NCI-H526 treated with DMSO at 0.1 percent for 48 hours (cell line): Measurements from ENCODE around the gene METTL24.
"Not testable (repeated sequence)": the region's sequence is repeated elsewhere in the genome, so short reads cannot be mapped to it uniquely, and the experiment has no call there.

Source experiments
- DNase-seq: peaks from one replicate; lab custom pipeline; 2025; lab: John Stamatoyannopoulos, UW

Gene METTL24

DNA sequence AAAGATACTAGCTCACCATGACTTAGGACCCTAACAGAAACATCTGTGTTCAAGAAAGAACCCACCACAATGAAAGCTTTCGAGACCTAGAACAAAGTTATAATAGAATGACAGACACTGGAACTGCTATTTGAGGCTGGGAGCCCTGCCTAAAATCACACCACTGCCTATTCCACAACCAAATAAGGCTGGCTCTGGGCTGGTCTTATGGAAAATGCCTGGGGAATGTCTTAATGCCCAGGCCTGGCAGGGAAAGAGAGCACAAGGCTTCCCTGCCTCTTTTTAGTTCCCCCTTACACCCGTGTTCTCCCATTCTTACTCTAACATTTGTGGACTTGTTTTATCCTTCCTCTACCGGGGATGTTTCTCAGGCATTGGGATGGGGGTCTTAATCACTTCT lies 5.6 kb upstream of the METTL24 start:
- no peak for DNase-seq

DNA sequence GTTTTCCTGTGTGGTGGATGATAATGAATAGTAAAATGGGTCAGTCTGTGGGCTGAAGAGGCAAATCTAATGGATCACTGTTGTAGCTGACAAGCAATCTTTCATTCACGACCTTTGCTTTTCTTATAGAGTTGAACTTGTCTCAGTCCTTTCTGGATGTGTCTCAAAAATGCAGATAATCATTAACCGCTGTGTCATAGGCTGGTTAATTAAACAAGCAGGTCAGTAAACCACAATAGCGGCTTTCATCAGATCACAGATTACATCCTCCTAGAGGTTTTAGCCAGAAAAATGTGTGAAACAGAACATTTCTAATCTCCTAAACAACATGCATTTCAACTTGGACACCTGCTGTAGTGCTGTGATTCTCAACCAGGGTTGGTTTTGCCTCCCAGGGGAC lies 2.5 kb upstream of the METTL24 start:
- DNase-seq: peak; percentile 94

DNA sequence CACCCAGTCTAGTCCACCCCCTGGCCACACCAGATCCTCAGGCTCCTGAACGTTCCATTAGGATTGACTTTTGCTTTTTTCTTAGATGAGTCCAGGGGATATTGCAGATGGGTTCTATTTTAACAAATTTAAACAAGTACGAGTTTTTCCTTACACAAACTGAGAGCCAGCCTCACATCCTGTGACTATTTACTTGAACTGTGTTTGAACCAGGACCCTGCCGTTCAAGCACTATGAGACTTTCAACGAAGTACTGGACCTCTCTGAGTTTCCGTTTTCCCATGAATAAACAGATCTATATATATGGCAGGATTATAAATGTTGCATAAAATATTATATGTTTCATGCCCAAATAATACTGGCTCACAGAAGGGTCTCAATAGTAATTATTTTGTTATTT lies 1.4 kb upstream of the METTL24 start:
- DNase-seq: peak; percentile 76

DNA sequence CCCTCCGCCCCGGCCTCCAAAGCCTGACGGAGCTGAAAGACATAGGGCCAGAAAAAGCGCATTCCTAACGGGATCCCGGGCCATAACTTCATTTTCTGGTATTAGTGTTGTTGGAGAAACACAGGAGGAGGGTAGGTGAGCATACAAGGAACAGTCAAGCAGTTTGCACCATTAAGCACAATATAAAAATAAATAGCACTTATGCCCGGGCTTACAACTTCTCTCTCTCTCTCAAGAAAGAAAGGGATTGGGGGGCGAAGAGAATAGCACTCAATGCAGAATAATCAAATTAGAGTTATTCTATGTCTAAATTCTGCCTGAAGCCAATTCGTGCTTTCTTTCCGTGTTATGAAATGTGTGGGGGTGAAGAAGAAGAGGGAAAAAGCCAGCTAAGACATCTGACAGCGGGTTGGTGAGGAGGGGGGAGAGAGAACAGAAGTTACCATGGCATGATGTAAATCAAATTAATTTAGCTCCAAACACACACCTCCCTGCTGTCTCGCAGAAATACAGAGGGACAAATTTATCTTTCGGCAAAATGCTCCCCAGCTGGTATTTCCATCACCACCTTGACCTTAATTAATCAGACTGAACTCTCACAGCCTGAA lies 508 bp upstream of the METTL24 start:
- DNase-seq: peak; percentile 68

DNA sequence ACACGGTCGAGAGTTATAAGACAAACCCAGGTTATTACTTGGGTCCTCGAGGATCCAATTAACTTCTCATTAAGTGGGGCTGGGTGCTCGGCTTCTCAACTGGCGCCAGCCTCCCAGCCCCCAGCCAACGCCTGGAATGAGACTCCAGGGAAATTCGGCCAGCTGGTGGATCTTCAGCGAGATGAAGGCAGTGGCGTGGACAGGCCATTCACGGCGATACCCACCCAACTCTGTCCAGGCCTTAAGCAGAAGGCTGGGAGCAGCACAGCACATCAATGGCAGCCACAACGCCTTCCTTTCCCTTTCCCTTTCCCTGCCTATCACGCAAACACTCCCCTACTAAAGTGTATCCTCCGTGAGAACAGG lies 868 bp downstream of the METTL24 start:
- peak; percentile 79 for DNase-seq

DNA sequence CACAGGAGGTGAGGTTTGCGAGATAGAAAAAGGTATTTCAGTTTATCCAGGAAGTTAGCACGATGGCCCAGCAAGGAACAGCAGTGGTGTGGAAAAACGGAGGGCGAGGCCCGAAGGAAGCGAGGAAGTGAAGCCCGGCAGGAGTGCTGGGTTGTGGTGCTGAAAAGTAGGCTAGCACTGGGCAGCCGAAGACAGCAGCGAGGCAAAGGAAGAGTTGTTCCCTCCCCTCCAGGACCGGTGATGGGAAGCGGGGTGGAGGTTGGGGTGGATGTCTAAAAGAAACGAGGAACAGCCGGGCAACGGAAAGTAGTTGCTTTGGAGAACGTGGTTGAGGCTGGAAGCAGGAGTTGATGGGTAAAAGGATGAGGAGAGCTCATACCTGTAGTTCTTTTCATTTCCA lies 1.4 kb downstream of the METTL24 start:
- peak; percentile 79 for DNase-seq

DNA sequence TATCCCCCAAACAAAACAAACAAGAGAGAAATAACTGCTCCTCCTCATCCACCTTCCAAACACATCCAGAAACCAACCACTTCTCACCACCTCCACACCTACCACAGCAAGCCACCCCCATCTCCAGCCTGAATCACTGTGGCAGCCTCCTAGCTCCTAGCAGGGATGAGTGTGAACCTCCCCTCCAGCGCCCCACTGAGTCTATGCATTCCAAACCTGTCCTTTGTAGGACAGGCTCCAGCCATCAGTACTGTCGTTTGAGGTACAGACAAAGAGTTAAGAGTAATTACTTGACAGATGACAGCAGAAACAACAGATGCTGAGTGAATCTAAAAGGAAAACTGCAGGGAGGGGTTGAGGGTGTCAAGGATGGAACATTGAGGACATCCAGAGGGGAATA lies 2.4 kb downstream of the METTL24 start:
- peak; percentile 79 for DNase-seq

DNA sequence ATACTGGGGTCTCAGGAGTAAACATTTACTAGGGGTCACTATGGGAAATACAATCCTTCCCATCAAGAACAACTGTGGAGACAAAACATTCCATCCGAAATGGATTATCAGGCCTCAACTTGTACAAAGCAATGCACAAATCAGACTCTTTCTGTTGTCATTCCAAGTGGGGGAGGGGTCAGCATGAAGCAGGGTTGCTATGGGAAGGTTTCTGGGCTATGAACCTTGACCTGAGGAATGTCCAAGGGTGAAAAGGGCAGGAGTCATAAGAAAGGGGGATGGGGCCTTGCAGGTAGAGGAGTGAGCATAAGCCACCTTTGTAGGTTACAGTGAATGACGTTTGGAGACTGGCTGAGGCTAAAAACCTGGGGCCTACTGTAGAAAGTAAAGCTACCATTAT lies 3.1 kb downstream of the METTL24 start:
- peak; percentile 57 for DNase-seq

DNA sequence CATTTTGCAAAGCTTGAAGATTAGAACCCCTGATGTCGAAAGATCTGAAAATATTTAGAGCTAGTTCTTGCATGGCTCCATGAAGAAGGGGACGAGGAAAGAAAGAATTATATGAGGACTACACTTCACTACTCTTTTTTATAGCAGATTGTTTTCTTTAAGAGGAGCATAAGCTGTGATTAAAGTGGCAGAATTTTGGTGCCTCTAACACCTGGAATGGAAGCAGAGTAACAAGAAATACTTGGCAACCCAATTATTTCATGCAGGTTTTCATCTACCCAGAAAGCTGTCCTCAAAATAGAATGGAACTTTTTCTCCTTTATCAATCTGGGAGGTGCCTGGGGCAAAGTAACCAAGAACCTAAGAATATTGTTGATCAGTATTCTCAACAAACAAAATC lies 4.0 kb downstream of the METTL24 start:
- peak; percentile 38 for DNase-seq

DNA sequence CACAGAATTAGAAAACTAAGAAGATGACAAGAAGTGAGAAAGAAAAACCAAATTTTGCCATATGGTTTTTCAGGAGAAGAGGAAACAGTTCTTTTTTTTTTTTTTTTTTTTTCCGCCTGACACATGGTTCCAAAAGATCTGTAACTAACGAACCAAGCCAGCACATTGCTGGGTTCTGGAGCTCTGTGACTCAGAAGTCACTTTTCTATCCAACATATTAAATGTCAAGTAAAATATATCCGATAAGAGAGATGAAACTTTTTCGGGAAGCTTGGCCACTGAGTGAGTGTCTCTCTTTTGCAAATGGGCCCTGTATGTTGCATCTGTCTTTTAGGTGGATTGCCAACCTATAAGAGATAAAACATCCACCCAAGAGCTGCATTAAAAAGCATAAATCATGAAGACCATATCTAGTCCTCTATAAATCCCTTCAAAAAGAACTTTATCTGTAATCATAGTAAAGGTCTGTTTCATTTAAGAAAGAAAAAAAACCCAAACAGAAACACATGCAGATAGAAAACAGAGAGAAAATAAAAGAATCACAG lies 4.6 kb downstream of the METTL24 start:
- no peak for DNase-seq

DNA sequence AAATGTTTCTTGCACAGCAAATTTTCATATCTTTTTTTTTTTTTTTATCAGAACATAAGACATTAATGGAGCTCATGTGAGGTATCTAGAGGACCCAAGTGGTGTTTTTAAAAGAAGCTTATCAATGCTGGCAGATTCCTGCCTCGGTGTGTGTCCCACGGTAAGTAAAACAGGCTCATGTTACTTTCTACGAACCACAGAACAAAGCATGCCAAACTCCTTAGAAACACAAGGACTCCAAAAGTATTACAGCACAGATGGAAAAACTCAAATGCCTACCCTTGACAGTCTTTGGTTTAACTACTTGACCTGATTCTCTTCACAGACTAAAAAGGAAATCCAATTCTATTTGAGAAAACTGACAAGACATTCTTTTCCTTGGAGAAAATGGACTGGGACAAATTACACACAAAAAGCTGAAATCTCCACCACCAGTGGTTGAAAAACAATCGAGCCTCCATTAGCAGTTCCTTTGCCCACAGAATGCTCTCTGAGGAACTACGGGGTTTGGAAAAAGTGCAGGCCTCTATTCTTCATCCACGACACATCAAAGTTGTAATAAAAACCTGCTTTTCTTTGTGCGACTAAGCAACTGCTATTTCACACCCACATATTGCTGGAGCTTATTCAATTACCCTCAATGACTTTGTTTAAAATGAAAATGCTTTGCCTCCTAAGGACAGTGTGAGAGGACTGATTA lies 5.4 kb downstream of the METTL24 start:
- peak; percentile 66 for DNase-seq

DNA sequence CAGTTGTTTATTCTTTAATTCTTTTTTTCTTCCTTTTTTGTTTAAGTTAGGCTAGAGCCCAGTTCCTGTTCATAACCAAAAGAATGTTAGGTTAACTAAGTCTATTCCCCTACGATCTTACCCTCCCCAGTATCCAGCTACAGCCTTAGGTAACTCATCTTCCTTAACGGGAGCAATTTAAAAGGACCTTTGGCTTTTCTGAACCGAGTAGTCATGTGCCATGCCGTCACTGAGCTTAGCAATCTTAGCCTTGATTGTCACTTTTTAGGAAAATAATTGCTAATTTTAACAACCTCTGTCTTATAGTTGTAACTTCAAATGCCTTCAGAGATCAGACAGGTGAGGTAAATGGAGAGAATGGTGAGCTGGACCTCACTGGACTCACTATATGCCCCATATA lies 6.2 kb downstream of the METTL24 start:
- DNase-seq: peak; percentile 30

DNA sequence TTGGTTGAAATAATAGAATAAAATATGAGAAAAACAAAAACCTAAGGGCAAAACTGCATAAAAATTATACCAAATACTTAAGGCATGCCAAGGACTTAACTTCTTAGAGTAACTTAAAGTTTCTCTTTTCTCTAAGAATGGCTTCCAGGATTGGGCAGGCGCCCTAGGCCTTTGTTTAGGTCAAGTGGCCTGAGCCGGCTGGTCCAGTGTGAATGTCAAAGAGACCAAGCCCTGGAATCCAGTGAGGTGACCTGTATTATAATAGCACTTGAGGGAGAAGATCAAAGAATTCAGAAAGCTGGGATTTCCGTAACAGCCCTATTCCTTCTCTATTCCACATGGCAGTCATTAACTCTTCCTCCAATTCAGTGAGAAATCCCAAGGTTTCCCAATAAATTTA lies 6.6 kb downstream of the METTL24 start:
- DNase-seq: no peak

DNA sequence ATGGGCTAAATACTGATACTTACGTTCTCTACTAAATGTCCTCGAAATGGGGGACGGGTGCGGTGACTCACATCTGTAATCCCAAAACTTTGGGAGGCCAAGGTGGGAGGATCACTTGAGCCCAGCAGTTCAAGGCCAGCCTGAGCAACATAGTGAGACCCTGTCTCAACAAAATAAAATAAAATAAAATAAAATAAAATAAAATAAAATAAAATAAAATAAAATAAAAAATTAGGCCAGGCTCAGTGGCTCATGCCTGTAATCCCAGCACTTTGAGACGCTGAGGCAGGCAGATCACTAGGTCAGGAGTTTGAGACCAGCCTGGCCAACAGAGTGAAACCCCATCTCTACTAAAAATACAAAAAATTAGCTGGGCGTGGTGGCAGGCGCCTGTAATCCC lies 7.6 kb downstream of the METTL24 start:
- DNase-seq: not testable (repeated sequence)

DNA sequence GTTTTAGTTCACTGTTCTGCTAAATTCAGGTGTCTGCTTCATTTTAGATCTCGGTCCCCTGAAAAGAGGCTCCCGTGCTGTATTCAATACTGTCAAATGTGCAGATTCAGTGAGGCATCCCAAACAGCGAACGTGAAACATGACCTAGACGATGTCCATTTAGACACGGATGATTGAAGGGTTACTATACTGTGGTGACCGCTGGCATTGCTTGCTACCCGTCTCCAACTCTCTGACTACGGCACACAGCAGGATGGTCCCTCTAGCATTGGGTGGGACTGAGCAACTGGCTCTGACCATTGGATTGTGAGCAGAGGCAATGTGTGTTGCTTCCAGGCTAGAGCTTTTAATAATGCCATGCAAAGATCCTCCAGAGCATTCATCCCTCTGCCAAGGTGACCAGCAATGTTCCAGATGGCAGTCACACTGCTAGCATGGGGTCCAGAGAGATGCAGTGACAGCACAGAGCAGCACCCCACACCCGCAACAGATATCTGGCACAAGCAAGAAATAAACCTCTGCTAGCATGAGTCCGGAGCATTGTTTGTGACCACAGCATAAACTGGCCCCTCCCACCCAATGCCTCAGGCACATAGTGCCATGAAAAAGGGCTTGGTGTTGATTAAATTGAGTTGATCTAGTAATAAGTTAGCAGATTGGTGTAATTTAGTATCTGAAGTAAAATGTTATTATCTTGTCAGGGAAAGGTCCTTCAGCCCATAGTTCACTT lies 9.0 kb downstream of the METTL24 start:
- DNase-seq: peak; percentile 68

DNA sequence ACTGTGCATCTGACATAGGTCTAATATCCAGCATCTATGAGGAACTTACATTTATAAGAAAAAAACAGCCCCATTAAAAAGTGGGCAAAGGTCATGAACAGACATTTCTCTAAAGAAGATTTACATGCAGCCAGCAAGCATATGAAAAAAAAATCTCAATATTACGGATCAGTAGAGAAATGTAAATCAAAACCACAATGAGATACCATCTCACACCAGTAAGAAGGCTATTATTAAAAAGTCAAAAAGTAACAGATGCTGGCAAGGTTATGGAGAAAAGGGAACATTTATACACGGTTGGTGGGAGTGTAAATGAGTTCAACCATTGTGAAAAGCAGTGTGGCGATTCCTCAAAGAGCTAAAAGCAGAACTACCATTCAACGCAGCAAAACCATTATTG lies 13.1 kb downstream of the METTL24 start:
- DNase-seq: peak; percentile 97

DNA sequence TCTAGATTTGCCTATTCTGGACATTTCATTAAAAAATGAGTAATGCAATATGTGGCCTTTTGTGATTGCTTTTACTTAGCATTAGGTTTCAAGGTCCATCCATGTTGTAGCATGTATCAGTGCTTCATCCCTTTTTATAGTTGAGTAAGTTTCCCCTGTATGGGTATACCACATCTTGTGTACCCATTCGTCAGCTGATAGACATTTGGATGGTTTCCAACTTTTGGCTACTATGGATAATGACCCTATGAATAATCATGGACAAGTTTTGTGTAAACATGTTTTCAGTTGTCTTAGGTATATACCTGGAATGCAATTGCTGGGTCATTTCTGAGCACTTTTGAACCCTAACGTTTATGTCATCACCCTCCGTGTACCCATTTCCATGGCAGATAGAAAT lies 15.4 kb downstream of the METTL24 start:
- peak; percentile 21 for DNase-seq

DNA sequence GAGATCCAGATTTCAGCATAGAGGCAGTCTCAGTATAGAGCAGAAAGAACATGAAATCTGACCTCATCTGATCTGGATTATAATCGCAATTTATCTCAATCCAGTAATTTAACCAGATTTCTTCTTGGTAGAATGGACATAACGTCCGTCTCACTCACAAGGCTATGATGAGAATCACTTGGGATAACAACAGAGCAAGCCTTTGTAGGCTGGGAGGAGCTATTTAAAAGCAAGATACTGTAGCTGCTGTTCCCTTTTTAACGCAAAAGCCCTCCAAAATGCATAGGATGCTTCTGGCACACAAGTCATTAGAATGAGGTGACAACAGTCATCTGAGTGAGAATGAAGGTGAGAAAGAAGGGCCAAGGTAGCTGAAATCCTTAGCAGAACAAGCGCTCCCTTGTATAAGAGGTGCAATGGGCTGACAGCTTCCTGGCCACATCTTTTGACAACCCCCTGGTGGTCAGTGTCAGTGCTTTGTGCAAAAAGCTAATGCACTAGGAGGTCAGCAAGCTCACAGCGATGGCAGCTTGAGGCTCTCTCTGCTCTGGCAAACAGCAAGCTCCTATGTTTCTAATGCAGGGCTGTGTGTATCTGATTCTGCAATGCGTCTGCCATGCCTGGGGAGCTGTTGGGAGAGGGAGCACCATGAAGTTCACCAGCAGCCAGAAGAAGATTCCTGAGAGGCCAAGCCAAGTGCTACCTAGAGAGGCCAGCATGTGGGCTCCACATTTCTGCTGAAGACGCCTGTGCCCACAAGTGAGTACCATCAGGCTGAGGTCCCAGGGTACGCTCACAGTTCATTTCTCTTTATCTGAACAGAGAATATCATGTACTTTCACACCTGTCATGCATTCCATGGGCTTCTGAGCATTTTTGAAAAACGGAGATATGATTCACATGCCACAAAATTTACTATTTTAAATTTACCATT lies 16.2 kb downstream of the METTL24 start:
- DNase-seq: peak; percentile 58

DNA sequence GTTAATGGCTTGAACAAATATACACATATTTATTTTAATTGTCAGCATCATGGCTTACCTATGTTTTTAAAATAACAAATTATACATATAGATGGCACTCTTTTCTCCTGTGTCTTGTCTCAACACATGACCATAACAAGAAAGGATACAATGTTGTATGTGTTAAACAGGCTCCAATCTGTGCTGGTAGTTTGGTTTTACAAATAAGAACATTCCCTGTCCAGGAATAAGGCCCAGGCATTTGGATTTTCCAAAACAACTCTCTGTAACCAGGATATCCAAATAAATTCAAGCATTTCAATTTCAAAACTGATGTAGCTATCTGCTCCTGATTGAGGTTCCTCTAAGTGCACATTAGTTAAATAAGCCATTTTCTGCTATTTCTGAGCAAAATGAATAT lies 17.1 kb downstream of the METTL24 start:
- no peak for DNase-seq

DNA sequence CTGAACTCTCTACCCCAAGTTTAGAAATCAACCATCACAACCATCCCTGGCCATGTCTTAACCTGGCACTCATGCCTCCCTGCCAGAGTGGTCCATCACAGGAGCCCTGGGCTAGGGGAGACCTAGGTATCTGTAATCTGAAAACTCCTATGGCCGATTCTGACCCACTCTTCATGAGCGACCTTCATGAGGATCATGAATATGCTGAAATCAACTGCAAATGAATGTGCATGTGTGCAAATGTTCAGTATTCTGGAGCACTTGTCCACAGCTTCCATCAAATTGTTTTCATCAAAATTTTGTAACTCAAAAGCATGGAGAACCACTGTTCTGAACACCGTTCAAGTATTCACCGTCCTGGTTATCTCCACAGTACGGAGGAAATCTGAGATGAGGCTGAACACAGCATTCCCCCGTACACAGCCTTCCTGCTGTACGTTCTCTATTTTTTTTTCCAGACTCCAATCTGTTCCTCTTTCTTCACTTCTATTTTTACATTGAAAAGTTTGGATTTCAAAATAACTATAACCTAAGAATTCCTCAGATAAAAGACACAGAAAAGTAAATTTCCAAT lies 17.7 kb downstream of the METTL24 start:
- DNase-seq: no peak

DNA sequence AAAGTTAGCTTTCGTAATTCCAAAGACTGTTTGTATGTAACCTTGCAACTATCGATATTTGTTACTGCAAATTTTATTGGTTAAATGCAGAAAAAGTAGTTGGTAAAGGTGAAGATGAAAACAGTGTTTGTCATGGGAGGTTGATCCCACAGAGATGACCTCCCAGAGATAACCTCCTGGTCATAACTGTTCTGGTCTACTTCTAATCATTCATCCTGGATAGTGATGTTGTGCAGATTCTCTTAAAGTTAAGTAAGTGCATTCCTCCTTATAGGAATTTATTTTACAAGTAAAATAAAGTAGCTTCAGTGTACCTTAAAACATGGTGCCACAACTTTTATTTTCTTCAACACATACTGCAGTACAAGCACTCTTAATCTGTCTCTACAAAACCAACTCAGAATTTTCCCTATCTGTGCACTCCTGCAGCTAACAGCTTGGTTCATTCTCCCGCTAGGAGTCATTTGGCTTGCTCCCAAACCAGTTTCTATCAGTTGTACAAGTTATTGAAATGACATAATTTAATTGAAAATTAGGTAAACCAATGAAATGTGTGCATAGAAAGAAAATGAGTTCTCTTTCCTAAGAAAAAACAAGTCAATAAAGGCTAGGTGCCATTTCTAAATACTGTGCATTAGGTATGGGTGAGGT lies 19.2 kb downstream of the METTL24 start:
- no peak for DNase-seq
